ENCODE measurements around the gene CNGA2.
A peak's percentile ranks its signal among the peaks of the same experiment; 100 is the strongest.

CNGA2 gene

GRCh38 chrX:151752847-151753246, 18.3 kb downstream of the CNGA2 start:
- no peak for DNase-seq (ENCODE audit: low read depth in 2 of 2)

DNA sequence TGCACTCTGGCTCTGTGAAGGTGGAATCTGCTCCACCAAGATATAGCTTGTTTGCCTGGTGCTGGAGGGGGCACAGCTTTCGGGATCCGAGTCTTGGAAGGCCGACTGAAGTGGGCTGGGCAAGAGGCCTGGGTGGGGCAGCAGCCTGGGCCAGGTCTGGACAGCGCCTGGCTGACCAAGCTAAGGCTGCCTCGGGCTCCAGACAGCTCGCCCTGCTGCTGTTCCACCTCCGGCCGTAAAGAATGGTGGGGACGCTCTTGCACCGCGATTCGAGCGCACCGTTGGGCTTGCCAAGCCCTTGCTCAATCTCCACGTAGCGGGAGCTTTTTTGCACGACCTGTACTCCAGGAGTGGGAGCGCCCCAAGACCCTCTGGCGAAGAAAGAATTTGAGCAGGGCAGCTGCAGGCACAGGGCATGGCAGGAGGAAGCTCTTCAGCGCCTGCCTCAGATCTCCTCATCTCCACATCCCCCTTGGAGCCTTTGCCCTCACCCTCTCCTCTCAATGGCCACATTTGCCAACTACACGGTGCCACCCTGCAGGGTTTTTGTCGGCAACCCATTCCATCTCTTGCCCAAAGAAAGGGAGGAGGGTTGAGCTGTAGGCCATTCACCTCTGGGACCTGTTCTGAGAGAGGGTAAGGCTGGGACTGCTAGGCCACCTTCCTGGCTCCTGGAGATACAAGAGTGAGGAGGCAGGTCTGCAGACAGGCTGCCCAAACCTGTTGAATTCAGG, 18.9 kb downstream of the CNGA2 start:
- no peak for DNase-seq (ENCODE audit: low read depth in 2 of 2)

- peak; percentile 50 to 60 for DNase-seq (ENCODE audit: low read depth in 2 of 2)
Observed at GRCh38 chrX:151754047-151754429, 19.5 kb downstream of the CNGA2 start.

GRCh38 chrX:151754641-151755215, 20.2 kb downstream of the CNGA2 start:
- DNase-seq (ENCODE audit: low read depth in 2 of 2), result no peak

GRCh38 chrX:151759041-151759708, 24.6 kb downstream of the CNGA2 start:
- no peak for DNase-seq (ENCODE audit: low read depth in 2 of 2)

DNA sequence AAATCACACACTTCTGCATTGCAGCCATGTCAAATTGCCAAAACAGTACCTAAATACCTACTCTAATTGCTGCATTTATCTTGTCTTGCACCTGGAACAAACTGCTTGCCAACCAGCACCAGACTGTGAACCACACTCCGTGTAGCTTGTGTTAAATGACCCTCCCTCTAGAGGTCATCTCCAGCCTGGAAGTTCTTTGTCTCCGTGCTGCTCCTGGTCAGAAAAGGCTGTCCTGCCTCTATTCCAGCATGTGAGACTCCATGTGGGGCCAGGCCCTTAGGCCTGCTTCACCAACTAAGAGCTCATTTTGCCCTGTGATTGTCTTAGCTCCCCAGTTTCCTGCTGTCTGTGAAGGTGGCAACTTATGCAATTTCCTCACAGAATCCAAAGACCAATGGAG, 28.3 kb downstream of the CNGA2 start:
- DNase-seq (ENCODE audit: low read depth in 2 of 2), result no peak

- DNase-seq (ENCODE audit: low read depth in 2 of 2), result no peak
Observed at GRCh38 chrX:151763711-151764110, 29.2 kb downstream of the CNGA2 start.

- DNase-seq (ENCODE audit: low read depth in 2 of 2), result no peak
Observed at GRCh38 chrX:151765026-151765425, 30.5 kb downstream of the CNGA2 start.

DNA sequence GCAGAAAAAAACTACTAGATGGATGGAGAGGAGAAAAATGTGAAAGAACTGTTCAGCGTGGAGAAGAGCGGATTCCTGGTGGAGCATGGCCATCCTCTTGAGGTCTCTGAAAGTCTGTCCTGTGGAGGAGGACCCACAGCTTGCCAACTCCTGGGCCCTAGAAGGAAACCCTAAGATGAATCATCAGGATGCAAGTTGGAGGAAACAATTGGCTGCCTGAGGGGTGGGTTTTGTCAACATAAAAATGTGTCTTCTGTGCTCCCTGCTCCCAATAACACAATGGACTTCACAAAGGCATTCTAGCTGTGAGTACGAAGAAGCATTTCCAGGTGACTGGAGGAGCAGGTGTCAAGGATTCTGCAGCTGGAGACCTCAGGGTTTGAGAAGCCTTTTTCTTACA, 37.2 kb downstream of the CNGA2 start:
- DNase-seq (ENCODE audit: low read depth in 2 of 2), result no peak

DNA sequence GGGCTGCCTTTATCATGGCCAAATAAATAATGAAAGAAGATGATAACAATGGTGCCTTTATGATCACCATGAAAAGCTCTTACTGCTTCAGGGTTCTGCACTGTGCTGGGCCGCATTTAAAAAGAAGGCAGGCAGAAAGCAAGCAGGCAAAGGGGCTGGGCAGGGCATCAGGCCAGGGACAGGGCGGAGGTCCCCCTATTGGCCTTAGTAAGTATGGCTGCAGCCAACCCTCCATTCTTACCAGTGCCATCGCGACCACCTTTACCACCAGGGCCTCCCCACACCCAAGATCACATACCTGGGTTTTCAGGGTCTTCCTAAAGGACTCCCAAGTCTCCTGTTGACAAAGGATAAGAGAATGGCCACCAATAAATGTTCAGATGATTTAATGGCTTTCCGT, 38.9 kb downstream of the CNGA2 start:
- no peak for DNase-seq (ENCODE audit: low read depth in 2 of 2)

- DNase-seq (ENCODE audit: low read depth in 2 of 2), result no peak
Observed at GRCh38 chrX:151774421-151774820, 39.9 kb downstream of the CNGA2 start.

DNA sequence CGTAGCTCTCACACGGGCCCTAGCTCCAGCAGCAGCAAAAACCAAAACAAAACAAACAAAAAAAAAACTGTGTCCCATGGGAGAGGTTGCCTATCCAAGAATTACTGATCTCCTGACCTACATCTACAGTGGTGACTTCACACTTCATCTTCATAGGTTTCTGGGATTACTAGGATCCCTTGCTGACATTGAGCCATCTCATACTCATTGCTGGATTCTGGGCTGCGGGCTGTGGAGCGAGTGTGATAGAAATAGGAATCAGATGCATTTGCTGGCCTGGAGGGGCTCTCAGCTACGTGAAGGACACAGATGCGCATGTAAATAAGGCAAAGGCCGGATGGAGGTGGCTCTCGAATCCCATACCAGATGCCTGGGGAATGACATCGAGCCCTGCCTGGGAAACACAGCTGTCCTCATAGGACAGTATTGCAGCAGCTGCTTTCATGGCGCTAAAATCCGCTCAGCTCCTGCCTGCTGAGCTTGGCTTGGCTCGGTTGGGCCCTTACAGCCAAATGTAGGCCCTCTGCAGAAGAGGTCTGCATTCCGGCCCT, 41.7 kb downstream of the CNGA2 start:
- no peak for DNase-seq (ENCODE audit: low read depth in 2 of 2)

DNA sequence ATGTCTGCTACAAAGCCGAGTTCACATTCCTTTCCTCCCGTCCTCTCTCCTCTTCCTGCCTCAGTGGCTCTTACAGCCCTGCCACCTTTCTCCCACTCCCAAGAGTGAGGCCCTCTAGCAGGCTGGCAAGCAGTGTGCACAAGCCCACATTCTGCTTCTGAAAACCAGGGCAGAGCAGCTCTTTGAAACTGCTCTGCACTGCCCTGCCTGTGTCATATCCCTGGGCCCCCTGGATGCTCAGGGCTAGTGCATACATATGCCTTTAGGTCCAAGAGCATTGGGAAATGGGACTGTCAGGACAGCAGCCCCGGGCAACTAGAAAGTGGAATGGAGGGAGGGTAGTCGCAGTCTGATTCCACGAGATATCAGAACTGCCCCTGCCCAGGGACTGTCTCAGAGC, 42.4 kb downstream of the CNGA2 start:
- DNase-seq (ENCODE audit: low read depth in 2 of 2), result no peak

DNA sequence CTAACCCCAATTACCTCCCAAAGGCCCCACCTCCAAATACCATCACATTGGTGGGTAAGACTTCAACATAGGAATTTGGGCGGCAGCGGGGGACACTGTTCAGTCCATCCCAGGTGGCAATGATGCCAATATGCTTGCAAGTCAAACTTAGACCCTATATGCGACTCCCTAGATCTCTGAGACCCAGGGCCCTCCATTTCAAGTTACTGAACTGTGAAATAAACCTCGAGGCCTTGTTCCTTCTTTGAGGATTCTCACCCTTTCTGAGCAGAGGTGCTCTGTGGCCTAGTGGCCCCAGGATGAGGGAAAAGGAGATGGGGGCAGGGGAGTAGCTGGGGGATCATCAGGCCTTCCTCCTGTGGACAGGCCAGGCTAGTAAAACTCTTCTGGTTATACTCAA, 44.7 kb downstream of the CNGA2 start:
- DNase-seq (ENCODE audit: low read depth in 2 of 2), result no peak

GRCh38 chrX:151780621-151781020, 46.1 kb downstream of the CNGA2 start:
- DNase-seq (ENCODE audit: low read depth in 2 of 2), result no peak

DNA sequence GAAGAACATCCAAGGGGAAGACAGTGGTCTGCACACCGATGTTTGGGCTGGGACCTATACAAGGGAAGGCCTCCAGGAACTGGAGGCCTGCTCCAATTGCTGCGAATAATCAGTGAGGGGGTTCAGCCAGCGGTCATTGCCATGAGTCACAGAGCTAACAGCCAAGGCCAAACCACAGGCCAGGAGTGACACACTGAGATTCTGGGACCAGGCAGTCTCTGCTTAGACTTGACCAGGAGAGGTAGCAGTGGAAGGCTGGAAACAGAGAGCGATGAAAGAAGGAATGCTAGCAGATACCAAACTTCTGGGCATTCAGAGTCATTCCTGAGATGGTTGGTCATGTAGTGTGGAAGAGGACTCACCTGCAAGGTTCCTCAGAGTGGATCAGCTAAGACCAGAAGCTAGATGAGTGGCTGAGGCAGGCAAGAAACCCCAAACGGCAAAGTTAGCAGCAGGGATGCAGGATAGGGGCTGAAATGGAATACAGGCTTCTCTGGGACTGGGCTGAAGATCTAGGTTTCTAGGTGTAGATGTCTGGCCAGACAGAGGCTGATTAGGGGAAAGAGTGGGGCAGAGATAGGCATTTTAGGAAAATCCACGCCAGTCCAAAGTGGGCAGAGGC, 54.7 kb downstream of the CNGA2 start:
- peak; percentile 12 to 14 for DNase-seq (ENCODE audit: low read depth in 2 of 2)

GRCh38 chrX:151790481-151791160, 56.1 kb downstream of the CNGA2 start:
- DNase-seq (ENCODE audit: low read depth in 2 of 2), result no peak

- no peak for DNase-seq (ENCODE audit: low read depth in 2 of 2)
Observed at GRCh38 chrX:151791961-151792360, 57.4 kb downstream of the CNGA2 start.

GRCh38 chrX:151792505-151792904, 58.0 kb downstream of the CNGA2 start:
- DNase-seq (ENCODE audit: low read depth in 2 of 2), result no peak

DNA sequence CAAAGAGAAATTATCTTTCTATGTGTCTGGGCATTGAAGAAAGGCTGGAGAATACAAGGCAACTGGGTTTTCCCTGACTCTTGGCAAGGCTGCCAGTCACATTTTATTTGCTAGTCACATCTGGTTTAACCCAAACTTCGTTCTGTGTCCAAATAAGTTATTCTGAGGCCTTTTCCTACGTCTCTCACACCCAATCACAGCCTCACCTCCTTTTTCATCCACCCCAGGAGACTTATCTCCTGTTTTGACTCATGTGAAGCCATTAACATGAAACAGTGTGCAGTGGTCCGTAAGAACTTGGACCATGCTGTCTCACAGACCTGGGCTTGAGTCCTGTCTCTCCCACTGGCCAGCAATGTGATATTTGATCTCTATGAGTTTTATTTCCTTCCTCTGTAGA, 59.3 kb downstream of the CNGA2 start:
- DNase-seq (ENCODE audit: low read depth in 2 of 2), result no peak

All from fibroblast of skin of left quadriceps (primary cell).